SKM-1 treated with dmso at 0.1 percent for 144 hours (cell line): ENCODE measurements around the gene PDHX.
"Not testable (repeated sequence)": the region's sequence is repeated elsewhere in the genome, so short reads cannot be mapped to it uniquely, and the experiment has no call there.

Source experiments
- DNase-seq: peaks from one replicate; lab custom pipeline; 2025; ENCODE audit not compliant: unreplicated experiment; lab: John Stamatoyannopoulos, UW

PDHX gene

DNA sequence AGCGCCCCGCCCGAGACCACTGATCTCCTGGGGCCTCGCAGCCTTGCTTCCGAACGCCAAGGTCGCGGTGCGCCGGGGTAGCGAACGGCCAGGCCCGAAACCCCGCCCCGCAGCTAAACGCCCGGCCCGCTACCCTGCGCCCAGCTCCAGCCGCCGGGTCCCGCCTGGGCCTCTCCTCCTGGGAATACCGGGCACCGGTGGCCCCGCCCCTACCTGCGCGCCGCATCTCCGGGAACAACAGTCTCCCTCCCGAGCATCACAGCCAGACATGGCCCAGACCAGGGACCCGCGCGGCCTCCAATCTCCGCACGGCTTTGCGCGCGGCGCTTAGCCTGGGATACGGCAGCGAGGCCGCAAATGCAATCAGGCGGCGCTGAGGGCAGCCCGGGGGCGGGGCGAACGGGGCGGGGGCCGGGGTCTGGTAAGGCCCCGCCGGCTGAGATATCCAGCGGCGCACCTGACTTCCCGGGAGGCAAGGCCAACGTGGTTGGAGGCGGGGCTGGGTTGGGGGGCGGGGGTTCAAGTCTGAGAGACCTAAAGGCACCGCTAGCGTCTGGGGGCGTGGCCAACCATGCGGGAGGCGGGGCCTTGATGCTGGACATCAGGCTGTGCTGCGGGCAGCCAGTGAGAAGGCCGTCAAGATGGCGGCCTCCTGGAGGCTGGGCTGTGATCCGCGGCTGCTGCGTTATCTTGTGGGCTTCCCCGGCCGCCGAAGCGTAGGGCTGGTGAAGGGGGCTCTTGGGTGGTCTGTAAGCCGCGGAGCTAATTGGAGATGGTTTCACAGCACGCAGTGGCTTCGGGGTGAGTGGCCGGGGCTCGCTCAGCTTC is at the start of gene PDHX, which contains the start of gene APIP:
Gene PDHX, plus strand, starts transcription at position 604 of the 828 bp plus-strand sequence. Its CDS starts 38 bp downstream, at position 642.
Gene APIP, minus strand, starts transcription at position 365 of the 828 bp plus-strand sequence. Its CDS starts 95 bp downstream, at position 270.
- peak; percentile 90 for DNase-seq

DNA sequence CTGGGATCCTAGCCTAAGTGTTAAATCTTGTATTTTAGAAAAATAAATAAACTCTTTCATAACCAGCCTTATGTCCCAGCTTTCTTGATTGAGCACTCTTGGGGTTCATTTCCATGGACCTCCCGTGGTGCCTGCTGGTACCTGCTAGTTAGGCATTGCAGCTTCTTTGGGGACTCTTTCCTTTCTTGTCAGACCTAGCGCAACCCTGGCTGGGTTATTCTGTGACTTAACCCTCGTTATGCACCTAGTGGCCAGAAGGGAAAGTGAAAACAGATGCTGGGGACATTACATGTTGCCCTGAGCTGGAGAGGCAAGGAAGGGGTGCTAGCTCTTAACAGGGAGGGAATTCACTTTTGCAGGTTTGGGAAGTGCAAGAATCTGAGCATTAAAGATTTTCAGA is 47.0 kb upstream of the PDHX start:
- no peak for DNase-seq

DNA sequence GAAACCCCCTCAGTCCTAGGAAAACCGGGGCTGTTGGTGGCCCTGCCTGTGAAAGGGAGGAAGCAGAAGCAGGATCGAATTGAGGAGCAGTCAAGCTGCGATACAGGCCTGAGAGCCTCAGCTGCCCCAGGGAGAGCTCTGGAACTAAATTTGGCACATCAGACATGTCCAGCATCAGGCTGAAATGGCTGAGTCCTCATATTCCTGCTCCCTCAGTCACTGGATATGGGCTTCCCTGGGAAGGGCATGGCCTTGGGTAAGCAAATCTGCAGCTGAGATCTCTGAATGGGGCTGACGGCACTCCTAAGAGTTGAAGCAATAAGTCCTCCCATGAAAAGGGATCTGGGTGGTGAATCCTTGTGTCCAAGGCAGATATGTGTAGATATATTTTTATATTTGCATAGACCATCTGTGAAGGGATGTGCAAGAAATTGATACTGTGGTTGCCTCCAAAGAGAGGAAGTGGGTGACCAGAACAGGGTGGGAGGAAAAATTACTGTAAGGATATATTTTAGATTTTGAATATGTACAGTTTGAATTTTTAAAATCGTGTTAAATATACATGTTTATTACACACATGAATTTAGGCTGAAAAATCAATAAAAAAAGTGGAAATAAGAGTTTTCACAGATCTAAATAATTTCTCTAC is 45.7 kb upstream of the PDHX start:
- no peak for DNase-seq

DNA sequence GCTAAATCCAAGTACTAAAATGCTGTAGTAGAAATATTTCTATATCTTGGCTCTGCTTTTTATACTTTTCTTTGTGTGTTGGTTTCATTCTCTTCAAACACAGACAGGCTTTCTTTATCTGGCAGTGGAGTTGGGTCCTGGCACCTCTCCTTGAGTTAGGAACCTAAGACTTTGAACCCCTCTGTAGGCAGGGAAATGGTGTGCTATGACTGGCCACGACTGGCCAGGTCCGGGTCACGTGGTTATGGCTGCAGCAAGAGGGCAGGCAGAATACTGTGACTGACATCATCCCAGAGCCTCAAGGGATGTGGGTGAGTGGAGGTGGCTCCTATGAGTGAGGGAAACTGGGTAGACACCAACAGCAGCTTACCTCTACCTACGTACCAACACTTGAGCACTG is 42.2 kb upstream of the PDHX start:
- DNase-seq = no peak

DNA sequence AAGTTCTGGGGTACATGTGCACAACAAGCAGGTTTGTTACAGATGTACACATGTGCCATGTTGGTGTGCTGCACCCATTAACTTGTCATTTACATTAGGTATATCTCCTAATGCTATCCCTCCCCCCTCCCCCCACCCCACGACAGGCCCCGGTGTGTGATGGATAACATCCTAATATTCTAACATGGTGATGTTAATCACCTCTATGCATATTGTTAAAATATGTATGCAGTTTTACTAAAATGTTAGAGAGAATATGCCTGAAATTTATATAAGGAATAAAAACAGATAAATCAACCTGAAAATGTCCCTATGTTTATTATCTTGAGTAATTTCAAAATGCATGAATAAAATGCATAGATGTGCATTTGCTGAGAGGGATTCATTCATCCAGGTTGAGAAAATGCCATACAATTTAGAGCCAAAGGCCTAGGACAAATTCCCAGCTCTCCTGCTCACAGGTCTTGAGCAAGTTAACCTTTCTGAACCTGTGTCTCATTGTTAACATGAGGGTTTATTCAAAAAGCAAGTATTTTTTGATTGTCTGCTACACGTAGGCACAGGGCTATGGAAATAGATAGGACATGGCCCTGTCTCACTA is 38.9 kb upstream of the PDHX start:
- no peak for DNase-seq

DNA sequence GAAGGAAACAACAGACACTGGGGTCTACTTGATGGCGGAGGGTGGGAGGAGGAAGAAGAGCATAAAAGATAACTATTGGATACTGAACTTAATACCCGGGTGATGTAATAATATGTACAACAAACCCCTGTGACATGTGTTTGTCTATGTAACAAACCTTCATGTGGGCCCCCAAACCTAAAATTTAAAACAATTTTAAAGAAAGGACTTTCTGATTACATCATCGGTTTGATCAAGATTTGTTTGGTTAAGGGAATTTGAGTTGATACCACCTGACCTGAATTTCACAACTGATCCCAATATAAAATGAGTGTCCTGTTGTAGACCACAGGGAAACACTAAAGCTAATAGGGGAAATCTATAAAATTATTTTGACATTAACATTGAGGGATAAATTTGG is 34.5 kb upstream of the PDHX start:
- no peak for DNase-seq

DNA sequence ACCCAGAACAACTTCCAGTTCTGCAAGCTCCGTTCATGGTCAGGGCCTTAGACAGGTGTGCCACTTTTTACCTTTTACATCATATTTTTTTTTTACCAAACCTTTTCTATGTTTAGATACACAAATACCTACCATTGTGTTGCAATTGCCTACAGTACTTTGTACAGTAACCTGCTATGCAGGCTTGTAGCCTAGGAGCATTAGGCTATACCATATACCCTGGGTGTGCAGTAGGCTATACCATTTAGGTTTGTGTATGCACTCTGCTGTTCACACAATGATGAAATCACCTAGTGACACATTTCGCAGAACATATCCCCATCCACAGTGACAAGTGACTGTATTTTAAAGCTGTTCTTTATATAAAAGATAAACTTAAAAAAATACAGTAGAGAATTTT is 29.8 kb upstream of the PDHX start:
- DNase-seq = no peak

DNA sequence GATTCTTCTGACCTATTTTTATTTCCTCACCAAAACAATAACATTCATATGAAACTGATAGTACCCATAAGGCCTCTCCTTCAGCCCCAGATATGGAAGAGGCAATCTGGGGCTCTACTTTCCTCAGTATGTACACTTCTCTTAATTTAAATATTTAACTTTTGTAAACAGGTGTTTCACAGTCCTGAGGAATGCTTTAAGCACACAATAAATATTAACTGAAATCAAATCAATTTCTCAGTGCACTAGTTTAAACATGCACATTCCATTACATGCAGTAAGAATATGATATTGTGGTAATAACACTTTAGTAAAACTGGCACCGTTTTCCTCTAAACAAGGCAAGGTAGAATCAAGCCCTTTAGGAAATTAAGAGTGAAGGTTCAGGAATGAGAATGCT is 29.2 kb upstream of the PDHX start:
- no peak for DNase-seq

DNA sequence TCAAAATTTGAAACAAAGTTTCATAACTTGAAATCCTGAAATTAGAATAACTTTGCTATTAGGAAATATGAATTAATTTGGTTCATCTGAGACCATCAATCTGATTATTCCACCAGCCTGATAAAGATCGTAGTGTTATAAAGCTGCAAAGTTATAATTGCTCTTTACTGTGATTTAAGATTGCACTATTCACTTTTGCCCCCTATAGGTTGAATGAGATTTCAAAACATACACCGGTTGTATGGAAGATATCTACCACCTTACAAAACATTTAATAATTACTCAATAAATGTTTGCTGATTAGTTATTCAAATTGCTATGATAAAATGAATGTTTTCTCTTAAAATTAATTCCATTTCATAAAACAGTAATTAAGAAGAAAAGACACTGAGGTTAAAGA is 26.3 kb upstream of the PDHX start:
- DNase-seq = no peak

DNA sequence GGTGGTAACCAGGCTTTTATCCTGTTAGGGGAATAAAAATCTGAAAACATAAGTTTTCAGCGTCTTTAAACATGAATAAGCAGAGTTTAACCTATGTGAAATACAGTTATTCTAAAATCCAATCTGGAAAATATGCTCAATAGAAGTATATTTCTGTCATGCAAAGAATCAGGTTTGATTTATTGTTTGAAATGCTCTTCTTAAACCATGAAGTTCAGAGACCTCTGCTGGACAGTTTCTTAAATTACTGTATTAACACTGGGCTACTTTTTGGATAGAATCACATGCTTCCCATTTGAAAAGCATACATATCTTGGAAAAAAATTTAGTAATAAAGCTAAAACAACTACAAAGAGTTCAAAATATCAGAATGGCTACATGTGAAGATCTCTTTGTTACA is 25.6 kb upstream of the PDHX start:
- DNase-seq = peak; percentile 27

DNA sequence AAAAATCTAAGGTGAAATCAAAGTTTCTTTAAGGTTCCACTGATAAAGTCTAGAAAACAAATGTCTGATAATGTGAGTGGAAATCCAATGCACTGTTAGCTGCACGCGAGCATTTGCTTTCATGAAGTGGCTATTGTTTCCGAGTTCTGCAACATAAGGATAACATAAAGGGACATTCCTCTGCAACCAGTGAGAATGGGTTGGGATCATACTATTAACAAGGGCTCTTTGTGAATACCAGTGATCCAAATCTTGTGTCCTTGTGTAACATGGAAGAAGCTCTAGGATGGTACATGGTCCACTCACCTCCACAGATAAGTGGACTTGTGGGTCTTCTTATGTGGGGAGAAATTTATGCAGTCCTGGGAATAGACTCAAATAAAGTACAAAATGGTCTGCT is 24.8 kb upstream of the PDHX start:
- no peak for DNase-seq

DNA sequence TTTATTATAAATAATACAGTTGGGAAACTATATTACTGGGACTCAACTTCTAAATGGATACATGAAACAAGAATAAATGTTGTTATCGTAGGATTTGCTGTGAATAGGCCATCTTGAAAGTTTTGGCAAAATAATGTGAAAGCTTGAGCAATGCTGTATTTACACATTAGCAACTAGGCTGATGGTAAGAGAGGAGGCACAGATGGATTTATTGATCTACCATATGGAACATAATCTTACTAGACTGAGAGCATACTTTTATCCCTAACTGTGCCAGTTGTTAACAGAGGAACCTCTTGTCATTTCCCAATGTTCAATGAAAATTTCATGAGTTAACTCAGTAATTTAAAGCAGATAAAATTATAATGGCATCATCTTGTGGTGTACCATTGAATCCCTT is 23.0 kb upstream of the PDHX start:
- DNase-seq = no peak

DNA sequence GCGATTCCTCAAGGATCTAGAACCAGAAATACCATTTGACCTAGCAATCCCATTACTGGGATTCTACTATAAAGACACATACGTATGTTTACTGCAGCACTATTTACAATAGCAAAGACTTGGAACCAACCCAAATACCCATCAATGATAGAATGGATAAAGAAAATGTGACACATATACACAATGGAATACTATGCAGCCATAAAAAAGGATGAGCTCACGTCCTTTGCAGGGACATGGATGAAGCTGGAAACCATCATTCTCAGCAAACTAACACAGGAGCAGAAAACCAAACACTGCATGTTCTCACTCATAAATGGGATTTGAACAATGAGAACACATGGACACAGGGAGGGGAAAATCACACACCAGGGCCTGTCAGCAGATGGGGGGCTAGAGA is 20.2 kb upstream of the PDHX start:
- not testable (repeated sequence) for DNase-seq

DNA sequence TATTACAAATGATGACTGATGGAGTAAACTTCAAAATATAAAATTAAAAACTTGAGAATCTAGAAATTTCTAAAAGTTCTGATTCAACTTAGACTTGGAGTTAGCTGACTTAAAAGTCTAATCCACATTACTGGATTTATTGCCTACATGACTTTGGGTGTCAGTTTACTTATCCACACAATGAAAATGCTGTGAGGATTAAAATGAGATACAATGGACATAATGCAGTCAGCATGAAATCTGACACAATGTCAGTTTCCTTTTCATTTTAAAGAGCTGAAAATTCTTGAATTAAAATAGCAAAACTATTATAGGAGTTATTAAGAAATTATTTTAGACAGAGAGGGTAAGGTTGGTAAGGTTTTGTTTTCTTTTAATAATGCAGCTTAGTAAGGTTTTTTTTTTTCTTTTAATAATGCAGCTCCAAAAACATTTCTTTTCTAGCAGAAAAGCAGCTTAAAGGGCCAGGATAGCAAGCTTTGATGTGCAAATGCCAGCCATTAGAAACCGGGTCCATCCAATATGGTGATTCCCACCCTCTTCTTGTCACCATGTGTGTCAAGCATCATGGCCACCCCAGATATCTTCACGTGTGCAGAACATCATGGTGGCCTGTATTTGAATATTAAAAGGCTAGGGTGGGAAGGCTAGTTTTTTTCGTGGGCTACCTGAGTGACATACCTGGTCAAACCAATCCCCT is 19.1 kb upstream of the PDHX start:
- no peak for DNase-seq

DNA sequence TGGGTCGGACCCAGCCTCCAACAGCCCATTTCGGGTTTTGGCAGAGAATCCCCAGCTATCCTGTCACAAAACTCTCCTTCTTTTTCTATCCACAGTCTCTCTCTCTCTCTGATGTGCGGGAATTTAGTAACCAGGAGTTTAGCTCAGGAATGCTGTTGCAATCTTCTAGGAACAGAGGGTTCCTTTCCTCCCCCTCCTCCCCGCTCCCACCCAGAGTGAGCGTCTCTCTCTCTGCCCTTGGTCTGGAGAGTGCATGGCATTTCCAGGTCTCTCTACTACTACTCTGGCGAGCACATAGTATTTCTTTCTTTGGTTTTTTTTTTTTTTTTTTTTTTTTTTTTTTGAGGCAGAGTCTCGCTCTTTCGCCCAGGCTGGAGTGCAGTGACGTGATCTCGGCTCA is 17.9 kb upstream of the PDHX start:
- no peak for DNase-seq

DNA sequence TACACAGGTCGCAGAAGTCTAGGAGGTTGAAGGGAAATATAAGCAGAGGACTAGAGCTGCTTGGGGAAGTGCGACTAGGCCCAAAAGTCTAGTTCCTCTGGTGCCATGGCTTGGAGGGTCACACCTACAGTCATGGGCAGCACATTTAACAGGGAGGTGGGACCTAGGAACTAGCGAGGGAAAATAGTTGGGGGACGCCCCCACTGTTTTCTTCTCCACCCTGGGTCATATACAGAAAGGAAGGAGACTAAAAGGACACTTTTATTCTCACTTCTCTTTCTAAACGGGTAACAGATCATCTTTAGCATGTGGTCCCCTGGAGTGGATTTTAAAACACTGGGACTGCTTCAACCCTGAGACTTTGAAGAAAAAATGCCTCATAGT is 16.8 kb upstream of the PDHX start:
- no peak for DNase-seq

DNA sequence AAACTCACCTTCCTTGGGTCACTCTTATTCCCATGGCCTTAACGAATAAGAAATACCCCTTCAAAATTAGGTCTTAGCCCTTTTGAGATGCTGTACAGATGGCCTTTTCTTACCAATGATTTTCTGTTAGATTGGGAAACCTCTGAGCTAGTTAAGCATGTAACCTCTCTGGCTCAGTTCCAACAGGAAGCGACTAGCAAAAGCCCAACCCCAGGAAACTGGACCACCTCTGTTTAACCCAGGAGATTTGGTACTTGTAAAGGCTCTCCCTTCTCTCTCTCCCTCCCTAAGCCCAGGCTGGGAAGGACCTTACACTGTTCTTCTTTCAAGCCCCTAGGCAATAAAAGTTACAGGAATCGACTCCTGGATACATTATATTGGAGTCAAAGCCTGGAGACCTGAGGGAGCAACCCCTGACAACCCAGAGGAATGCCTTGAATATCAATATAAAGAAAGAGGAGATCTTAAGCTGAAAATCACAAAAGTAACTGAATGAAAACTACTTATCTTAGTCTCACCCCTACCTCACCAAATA is 11.9 kb upstream of the PDHX start:
- DNase-seq = no peak

DNA sequence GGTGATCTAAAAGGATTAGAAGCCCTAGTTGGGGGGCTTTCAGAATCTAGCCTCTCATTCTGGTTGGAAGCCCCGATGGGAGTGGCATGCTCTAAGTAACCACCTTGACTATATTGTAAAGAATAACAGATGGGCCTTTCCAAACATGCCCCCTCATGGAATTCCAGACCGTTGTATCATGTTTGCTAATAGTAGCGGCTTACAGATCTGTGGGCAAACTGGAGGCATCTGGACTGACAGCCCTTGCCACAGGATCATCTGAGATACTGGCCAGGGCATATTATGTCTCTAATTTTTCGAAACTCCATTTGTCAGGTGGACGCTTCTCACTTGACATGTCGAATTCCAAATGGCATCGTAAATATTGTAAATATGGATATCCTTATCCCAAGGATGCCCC is 10.8 kb upstream of the PDHX start:
- DNase-seq = no peak

DNA sequence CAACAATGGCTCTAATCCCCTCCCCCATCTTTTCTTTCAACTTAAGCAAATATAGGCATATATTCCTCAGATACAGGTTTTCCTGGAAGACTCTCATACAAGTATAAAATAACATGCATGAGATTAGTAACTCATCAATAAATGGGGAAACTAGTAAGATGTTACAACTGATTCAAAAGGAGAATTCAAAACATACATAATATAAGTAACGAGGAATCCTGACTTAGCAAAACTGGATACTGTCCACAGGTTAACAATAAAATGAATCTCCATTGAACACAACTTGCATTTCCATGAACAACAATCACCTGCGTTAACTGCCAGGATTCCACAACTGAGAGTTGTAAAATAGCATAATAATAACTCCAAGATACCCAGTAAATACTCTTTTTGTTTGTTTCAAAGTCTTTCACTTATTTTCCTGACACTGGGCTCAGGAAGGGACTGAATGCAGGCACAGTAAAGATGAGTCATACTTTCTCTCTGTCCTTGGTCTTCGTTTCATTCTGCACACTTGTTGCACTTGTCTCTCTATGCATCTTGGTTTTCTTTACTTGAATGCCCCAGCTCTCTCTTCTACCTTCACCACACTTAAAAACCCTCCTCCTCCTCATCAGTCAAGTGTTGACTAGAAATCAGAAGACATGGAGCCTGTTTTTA is 8.4 kb upstream of the PDHX start:
- DNase-seq = no peak

DNA sequence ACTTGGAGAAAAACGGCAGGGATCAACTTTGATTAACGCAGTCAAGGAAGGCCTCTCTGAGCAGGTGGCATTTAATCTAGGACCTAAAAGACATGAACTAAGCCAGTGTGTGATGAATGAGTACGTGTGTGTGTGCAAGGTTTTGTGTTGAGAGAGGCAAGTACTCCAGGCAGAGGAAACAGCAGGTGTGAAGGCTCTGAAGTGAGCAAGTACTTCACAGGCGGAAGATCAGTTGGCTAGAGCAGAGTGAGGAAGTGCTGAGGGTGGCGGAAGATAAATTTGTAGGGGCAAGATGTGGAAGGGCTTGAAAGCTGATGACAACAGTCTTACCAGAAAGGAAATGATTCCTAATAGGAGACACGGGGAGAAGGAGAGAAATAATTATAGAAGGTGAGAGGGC is 7.0 kb upstream of the PDHX start:
- DNase-seq = no peak

DNA sequence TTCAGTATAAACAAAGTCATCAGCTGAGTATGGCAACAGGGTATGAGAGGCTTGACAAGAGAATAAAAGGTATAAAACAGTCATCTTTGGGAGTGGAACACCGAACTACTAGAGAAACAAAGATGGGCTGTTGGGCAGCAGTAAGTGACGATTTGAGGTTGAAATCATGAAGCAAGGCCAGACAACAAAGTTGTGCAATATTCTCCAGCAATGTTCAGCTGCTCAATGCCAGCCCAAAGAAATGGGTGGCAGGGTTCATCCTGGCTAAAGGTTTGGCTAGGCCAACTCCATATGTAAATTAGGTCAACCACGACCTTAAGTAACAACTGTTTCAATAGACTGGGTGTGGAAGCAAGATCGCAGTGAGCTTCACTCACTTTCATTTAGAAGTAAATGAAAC is 6.5 kb upstream of the PDHX start:
- DNase-seq = peak; percentile 48
